Panc1 (cell line): Measurements from ENCODE around the gene HTRA3.

Source experiments
- POLR2AphosphoS5 ChIP-seq: IDR thresholded peaks from 2 replicates; pipeline ENCODE4 v1.6.1; 2012; ENCODE audit warnings: mild to moderate bottlenecking, low read depth, low read length, moderate library complexity
- TF ChIP-seq, protein P1 (sequence below): fragments of 450-650 bp; IDR thresholded peaks from 2 replicates; pipeline ENCODE4 v1.5.1; 2017; ENCODE audit warnings: mild to moderate bottlenecking
- TF ChIP-seq, protein P2 (sequence below), 2 experiments: IDR thresholded peaks; 2 replicates each; pipeline ENCODE4 v1.6.1; 2011 to 2012; ENCODE audit warnings: low read depth in 2 of 2, control low read depth in 1 of 2, low read length in 1 of 2, mild to moderate bottlenecking in 1 of 2, moderate library complexity in 1 of 2; ENCODE audit not compliant: insufficient read depth in 1 of 2

DNA sequence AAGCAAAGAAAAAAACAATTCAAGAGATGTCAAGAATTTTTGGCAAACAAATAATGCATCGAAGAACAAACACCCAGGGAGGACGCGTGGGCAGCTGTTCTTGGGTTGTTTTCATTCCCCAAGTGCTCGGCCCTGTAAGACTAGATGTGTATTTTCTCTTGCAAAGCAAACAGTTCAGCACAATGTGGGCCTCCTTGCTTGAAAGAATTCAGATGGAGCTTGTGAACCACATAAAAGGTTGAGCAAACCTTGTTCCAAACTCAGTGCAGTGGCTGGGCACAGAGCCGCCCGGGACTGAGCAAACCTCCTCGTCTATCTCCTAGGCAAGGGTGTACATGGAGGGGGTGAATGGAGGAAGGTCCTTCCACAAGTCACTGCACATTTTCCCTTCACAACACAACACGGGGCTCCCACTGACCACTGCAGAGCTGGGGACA, 82.4 kb downstream of the HTRA3 start:
- TF ChIP-seq, protein P1, sequence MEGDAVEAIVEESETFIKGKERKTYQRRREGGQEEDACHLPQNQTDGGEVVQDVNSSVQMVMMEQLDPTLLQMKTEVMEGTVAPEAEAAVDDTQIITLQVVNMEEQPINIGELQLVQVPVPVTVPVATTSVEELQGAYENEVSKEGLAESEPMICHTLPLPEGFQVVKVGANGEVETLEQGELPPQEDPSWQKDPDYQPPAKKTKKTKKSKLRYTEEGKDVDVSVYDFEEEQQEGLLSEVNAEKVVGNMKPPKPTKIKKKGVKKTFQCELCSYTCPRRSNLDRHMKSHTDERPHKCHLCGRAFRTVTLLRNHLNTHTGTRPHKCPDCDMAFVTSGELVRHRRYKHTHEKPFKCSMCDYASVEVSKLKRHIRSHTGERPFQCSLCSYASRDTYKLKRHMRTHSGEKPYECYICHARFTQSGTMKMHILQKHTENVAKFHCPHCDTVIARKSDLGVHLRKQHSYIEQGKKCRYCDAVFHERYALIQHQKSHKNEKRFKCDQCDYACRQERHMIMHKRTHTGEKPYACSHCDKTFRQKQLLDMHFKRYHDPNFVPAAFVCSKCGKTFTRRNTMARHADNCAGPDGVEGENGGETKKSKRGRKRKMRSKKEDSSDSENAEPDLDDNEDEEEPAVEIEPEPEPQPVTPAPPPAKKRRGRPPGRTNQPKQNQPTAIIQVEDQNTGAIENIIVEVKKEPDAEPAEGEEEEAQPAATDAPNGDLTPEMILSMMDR: no peak
- TF ChIP-seq POLR2AphosphoS5: no peak
- TF ChIP-seq, protein P2, sequence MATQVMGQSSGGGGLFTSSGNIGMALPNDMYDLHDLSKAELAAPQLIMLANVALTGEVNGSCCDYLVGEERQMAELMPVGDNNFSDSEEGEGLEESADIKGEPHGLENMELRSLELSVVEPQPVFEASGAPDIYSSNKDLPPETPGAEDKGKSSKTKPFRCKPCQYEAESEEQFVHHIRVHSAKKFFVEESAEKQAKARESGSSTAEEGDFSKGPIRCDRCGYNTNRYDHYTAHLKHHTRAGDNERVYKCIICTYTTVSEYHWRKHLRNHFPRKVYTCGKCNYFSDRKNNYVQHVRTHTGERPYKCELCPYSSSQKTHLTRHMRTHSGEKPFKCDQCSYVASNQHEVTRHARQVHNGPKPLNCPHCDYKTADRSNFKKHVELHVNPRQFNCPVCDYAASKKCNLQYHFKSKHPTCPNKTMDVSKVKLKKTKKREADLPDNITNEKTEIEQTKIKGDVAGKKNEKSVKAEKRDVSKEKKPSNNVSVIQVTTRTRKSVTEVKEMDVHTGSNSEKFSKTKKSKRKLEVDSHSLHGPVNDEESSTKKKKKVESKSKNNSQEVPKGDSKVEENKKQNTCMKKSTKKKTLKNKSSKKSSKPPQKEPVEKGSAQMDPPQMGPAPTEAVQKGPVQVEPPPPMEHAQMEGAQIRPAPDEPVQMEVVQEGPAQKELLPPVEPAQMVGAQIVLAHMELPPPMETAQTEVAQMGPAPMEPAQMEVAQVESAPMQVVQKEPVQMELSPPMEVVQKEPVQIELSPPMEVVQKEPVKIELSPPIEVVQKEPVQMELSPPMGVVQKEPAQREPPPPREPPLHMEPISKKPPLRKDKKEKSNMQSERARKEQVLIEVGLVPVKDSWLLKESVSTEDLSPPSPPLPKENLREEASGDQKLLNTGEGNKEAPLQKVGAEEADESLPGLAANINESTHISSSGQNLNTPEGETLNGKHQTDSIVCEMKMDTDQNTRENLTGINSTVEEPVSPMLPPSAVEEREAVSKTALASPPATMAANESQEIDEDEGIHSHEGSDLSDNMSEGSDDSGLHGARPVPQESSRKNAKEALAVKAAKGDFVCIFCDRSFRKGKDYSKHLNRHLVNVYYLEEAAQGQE (IDR thresholded peaks at IDR 0.05; ENCODE audit: insufficient read depth in 1 of 2, low read depth in 2 of 2, low read length in 1 of 2): no peak
